Activated B cell treated with CpG ODN at 0.5 μM for 24 hours (primary cell): ENCODE data around the gene BCOR. TPM values are rescaled to one million over a fixed set of nuclear protein-coding genes. Genes with fewer than 3 reads are reported as not detected.

Source experiments
- ATAC-seq: fragments of 200-7000 bp; cut with Tn5 transposase; one replicate; pipeline ENCODE4 v1.10.0; 2021; ENCODE audit warnings: low read depth, mild to moderate bottlenecking, moderate library complexity
- CTCF ChIA-PET: fragments of 350-600 bp; sonication (Branson Sonifier 250); formaldehyde crosslinking; loops from one replicate; lab custom pipeline; 2021; ENCODE audit warnings: antibody characterized with exemption; lab: Charles Lee
- POLR2A ChIA-PET: fragments of 350-600 bp; sonication (Branson Sonifier 250); formaldehyde crosslinking; loops from one replicate; lab custom pipeline; 2021; ENCODE audit warnings: antibody characterized with exemption; lab: Charles Lee
- DNase-seq: peaks from one replicate; pipeline ENCODE4 v3.0.0; 2022
- H3K27ac Mint-ChIP-seq: one replicate; pipeline ENCODE4 v1.8.0; 2020; ENCODE audit warnings: mixed read lengths
- H3K27me3 Mint-ChIP-seq: one replicate; pipeline ENCODE4 v1.8.0; 2021; ENCODE audit warnings: mixed read lengths
- H3K36me3 Mint-ChIP-seq: one replicate; pipeline ENCODE4 v1.8.0; 2021; ENCODE audit warnings: low read depth, mixed read lengths
- H3K4me1 Mint-ChIP-seq: one replicate; pipeline ENCODE4 v1.8.0; 2021; ENCODE audit warnings: mixed read lengths
- H3K4me3 Mint-ChIP-seq: one replicate; pipeline ENCODE4 v1.8.0; 2020; ENCODE audit warnings: mild to moderate bottlenecking, mixed read lengths
- H3K9me3 Mint-ChIP-seq: one replicate; pipeline ENCODE4 v1.8.0; 2020; ENCODE audit warnings: mixed read lengths
- CTCF ChIP-seq: fragments of 200-600 bp; IDR thresholded peaks from one replicate; pipeline ENCODE4 v1.8.0; 2022; ENCODE audit warnings: antibody characterized with exemption, mild to moderate bottlenecking
- intact Hi-C: fragments of 100-400 bp; cut with micrococcal nuclease; formaldehyde crosslinking; loops from one replicate; pipeline ENCODE4 v1.15.1; 2024
- total RNA-seq: library from RNA; stranded (reverse); gene quantifications from 2 replicates; pipeline ENCODE4 v1.2.3, GENCODE V29; 2022

The BCOR gene
- total RNA-seq, 1 donor from 2014 or later: 59.3 TPM

DNA sequence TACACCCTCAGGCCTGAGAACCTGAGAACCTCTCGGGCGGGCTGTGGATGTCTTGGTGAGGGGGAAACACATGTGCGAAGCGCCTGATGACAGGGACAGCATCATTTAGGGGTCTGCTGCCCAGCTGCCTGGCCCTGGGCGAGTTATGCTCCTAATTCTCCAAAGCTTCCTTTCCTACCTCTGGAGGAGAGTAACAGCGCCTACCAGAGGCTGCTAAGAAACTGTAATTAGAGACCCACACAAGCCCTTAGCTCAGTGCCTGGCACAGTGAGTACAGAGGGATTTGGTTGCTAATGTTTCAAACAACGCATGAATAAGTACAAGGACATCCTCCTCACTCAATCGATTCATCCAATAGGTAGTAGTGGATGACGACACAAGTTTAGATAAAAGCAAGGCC lies 40.4 kb downstream of the BCOR start:
- H3K4me1 Mint-ChIP-seq: no peaks in the 10 kb centered on the region
- intact Hi-C loops: no loop called here
- no peak overlapping the region for H3K4me3 Mint-ChIP-seq
- H3K9me3 Mint-ChIP-seq: peaks cover 3% of the 10 kb centered on the region
- H3K27me3 Mint-ChIP-seq: no peaks in the 10 kb centered on the region
- H3K27ac Mint-ChIP-seq: no peak overlapping the region
- ChIA-PET CTCF (no interaction called here), POLR2A (no interaction called here)
- H3K36me3 Mint-ChIP-seq: peaks cover 80% of the 10 kb centered on the region
- DNase-seq (no peak), ATAC-seq (no peak)
- no peak for TF ChIP-seq CTCF

- ChIA-PET POLR2A (no interaction called here), CTCF (no interaction called here)
- no peaks in the 10 kb centered on the region for H3K27me3 Mint-ChIP-seq
- H3K36me3 Mint-ChIP-seq: peaks cover 82% of the 10 kb centered on the region
- intact Hi-C loops: no loop called here
- peaks cover 5% of the 10 kb centered on the region for H3K9me3 Mint-ChIP-seq
- H3K4me3 Mint-ChIP-seq: no peak overlapping the region
- DNase-seq (no peak), ATAC-seq (no peak)
- TF ChIP-seq CTCF: no peak
- no peak overlapping the region for H3K27ac Mint-ChIP-seq
- no peaks in the 10 kb centered on the region for H3K4me1 Mint-ChIP-seq
Measured at GRCh38 chrX:40056420-40056819, 41.3 kb downstream of the BCOR start.

GRCh38 chrX:40055495-40055894 lies 42.3 kb downstream of the BCOR start:
- intact Hi-C loops: no loop called here
- ATAC-seq (no peak), DNase-seq (no peak)
- H3K4me1 Mint-ChIP-seq: no peaks in the 10 kb centered on the region
- peaks cover 5% of the 10 kb centered on the region for H3K9me3 Mint-ChIP-seq
- CTCF ChIA-PET: no interaction called here
- H3K36me3 Mint-ChIP-seq: peaks cover 85% of the 10 kb centered on the region
- no peaks in the 10 kb centered on the region for H3K27me3 Mint-ChIP-seq
- H3K4me3 Mint-ChIP-seq: no peak overlapping the region
- POLR2A ChIA-PET: no interaction called here
- no peak overlapping the region for H3K27ac Mint-ChIP-seq
- no peak for TF ChIP-seq CTCF

GRCh38 chrX:40054793-40055192 lies 43.0 kb downstream of the BCOR start:
- no peak overlapping the region for H3K4me3 Mint-ChIP-seq
- peaks cover 5% of the 10 kb centered on the region for H3K9me3 Mint-ChIP-seq
- intact Hi-C loops: no loop called here
- ChIA-PET POLR2A (no interaction called here), CTCF (no interaction called here)
- no peaks in the 10 kb centered on the region for H3K4me1 Mint-ChIP-seq
- TF ChIP-seq CTCF: no peak
- DNase-seq (no peak), ATAC-seq (no peak)
- no peak overlapping the region for H3K27ac Mint-ChIP-seq
- H3K27me3 Mint-ChIP-seq: no peaks in the 10 kb centered on the region
- H3K36me3 Mint-ChIP-seq: peaks cover 87% of the 10 kb centered on the region

DNA sequence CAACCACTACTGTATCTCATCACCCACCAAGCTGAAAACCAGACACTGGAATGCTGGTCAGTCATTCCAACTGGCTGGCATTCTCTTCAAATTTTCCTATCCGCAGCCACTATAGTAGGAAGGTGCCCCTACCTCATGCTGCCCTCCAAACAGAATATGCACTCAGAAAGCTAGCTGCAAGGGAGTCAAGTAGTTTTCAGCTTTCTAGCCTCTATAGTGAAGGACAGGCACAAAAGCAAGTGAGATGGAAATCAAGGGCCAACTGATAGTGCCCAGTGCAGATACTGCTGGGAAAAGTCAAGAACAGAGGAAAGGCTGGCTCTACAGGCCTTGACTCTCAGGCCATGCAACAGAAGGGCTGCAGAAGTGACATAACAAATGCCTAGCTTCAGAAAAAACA lies 47.2 kb downstream of the BCOR start:
- ChIA-PET POLR2A (no interaction called here), CTCF (no interaction called here)
- Mint-ChIP-seq H3K9me3 (peaks cover 11% of the 10 kb centered on the region), H3K27ac (no peak overlapping the region), H3K36me3 (peaks cover 68% of the 10 kb centered on the region), H3K27me3 (no peaks in the 10 kb centered on the region), H3K4me3 (no peak overlapping the region), H3K4me1 (no peaks in the 10 kb centered on the region)
- DNase-seq (no peak), ATAC-seq (no peak)
- intact Hi-C loops: no loop called here
- no peak for TF ChIP-seq CTCF
